HepG2 (cell line): ENCODE results near the gene OBI1. TPM values are rescaled to one million over a fixed set of nuclear protein-coding genes. Genes with fewer than 3 reads are reported as not detected.

Source experiments
- ATRX ChIP-seq: sonication (generic); formaldehyde crosslinking; IDR thresholded peaks from 2 replicates; pipeline ENCODE4 v1.4.0; 2020; ENCODE audit warnings: missing genetic modification reagents, borderline replicate concordance
- CBX2 ChIP-seq, 2 experiments: fragments of 200-600 bp in 1 of 2; sonication (generic); formaldehyde crosslinking in 1 of 2; IDR thresholded peaks; 2 replicates each; pipeline versions ENCODE4 v1.7.0 to v1.8.1; 2018 to 2022; ENCODE audit warnings: low read depth in 2 of 2, low read length in 1 of 2, mild to moderate bottlenecking in 1 of 2, missing genetic modification reagents in 1 of 2
- CENPBD1 ChIP-seq: sonication (generic); formaldehyde crosslinking; IDR thresholded peaks from 2 replicates; pipeline ENCODE4 v1.8.0; 2022; ENCODE audit warnings: missing genetic modification reagents, low read depth, mild to moderate bottlenecking, borderline replicate concordance
- CREB3 ChIP-seq: sonication (generic); formaldehyde crosslinking; IDR thresholded peaks from 2 replicates; pipeline ENCODE4 v1.5.0; 2020; ENCODE audit warnings: missing genetic modification reagents
- DNMT3B ChIP-seq: conservative IDR thresholded peaks from 2 replicates; pipeline ENCODE4 v1.6.1; 2016; ENCODE audit warnings: missing biosample characterization, control low read depth
- E2F5 ChIP-seq: sonication (generic); formaldehyde crosslinking; conservative IDR thresholded peaks from 2 replicates; pipeline ENCODE4 v1.4.0; 2020; ENCODE audit warnings: missing genetic modification reagents
- FLYWCH1 ChIP-seq: sonication (generic); formaldehyde crosslinking; IDR thresholded peaks from 2 replicates; pipeline ENCODE4 v1.8.1; 2023; ENCODE audit warnings: mild to moderate bottlenecking, missing genetic modification reagents
- FOXO1 ChIP-seq: sonication (generic); formaldehyde crosslinking; IDR thresholded peaks from 2 replicates; pipeline ENCODE4 v1.4.0; 2020; ENCODE audit warnings: missing genetic modification reagents
- HNRNPK ChIP-seq: fragments of 200-400 bp; formaldehyde crosslinking; IDR thresholded peaks from 2 replicates; pipeline ENCODE4 v1.6.1; 2018; ENCODE audit warnings: low read length, low read depth, moderate library complexity, mild to moderate bottlenecking; ENCODE audit not compliant: poor library complexity, severe bottlenecking
- IRF9 ChIP-seq: sonication (generic); formaldehyde crosslinking; IDR thresholded peaks from 2 replicates; pipeline ENCODE4 v1.8.0; 2022; ENCODE audit warnings: missing genetic modification reagents, mild to moderate bottlenecking, borderline replicate concordance
- NONO ChIP-seq, 2 experiments: fragments of 450-650 bp in 1 of 2; sonication (generic) in 1 of 2; formaldehyde crosslinking in 1 of 2; IDR thresholded peaks in 1 of 2; conservative IDR thresholded peaks in 1 of 2; 2 replicates each; pipeline versions ENCODE4 v1.6.1 to v1.8.0; 2017 to 2022; ENCODE audit warnings: mild to moderate bottlenecking in 1 of 2, missing genetic modification reagents in 1 of 2, moderate library complexity in 1 of 2
- PHF20 ChIP-seq: sonication (generic); formaldehyde crosslinking; IDR thresholded peaks from 2 replicates; pipeline ENCODE4 v1.5.0; 2020; ENCODE audit warnings: mild to moderate bottlenecking, missing genetic modification reagents
- SATB2 ChIP-seq: sonication (generic); formaldehyde crosslinking; IDR thresholded peaks from 2 replicates; pipeline ENCODE4 v1.5.0; 2020; ENCODE audit warnings: missing genetic modification reagents
- THRA ChIP-seq: sonication (generic); formaldehyde crosslinking; IDR thresholded peaks from 2 replicates; pipeline ENCODE4 v1.4.0; 2020; ENCODE audit warnings: missing genetic modification reagents, borderline replicate concordance
- ZNF280D ChIP-seq: sonication (generic); formaldehyde crosslinking; IDR thresholded peaks from 2 replicates; pipeline ENCODE4 v1.5.1; 2020; ENCODE audit warnings: mild to moderate bottlenecking, missing genetic modification reagents
- ZNF333 ChIP-seq: sonication (generic); formaldehyde crosslinking; IDR thresholded peaks from 2 replicates; pipeline ENCODE4 v1.4.0; 2020; ENCODE audit warnings: mild to moderate bottlenecking, missing genetic modification reagents, borderline replicate concordance
- ZNF468 ChIP-seq: sonication (generic); formaldehyde crosslinking; IDR thresholded peaks from 2 replicates; pipeline ENCODE4 v1.8.0; 2022; ENCODE audit warnings: mild to moderate bottlenecking, moderate library complexity, missing genetic modification reagents
- ZNF781 ChIP-seq: sonication (generic); formaldehyde crosslinking; IDR thresholded peaks from 2 replicates; pipeline ENCODE4 v1.5.1; 2020; ENCODE audit warnings: borderline replicate concordance, mild to moderate bottlenecking, missing genetic modification reagents; ENCODE audit errors: not compliant biosample characterization
- ZNF83 ChIP-seq: sonication (generic); formaldehyde crosslinking; IDR thresholded peaks from 2 replicates; pipeline ENCODE4 v1.4.0; 2020; ENCODE audit warnings: missing genetic modification reagents, mild to moderate bottlenecking, borderline replicate concordance
- polyA plus RNA-seq, 8 experiments: library from polyadenylated mRNA; depleted of rRNA in 3 of 8; stranded (reverse) in 7 of 8; unstranded in 1 of 8; fragments of >200 nt; fragmentation: Illumina TruSeq in 4 of 8; extraction: Trizol in 4 of 8; gene quantifications; 2 replicates each; pipeline versions ENCODE4 v1.2.1 to v1.2.3, GENCODE V29; 2011 to 2016; ENCODE audit warnings: low read depth in 4 of 8, missing spikeins in 1 of 8, mixed read lengths in 1 of 8; ENCODE audit not compliant: insufficient read depth in 1 of 8
- total RNA-seq, 5 experiments: library from RNA; depleted of rRNA; stranded (reverse); fragments of >200 nt; fragmentation: Illumina TruSeq; extraction: Trizol; gene quantifications; 2 replicates each; pipeline ENCODE4 v1.2.3, GENCODE V29; 2016; ENCODE audit warnings: low read depth in 1 of 5

The OBI1 gene
- total and polyA plus RNA-seq, 2 of the 13 experiments (the other 11 are each of a cell fraction or from before 2014, with no cell fraction given) = 7.8 to 23.5 TPM

GRCh38 chr13:78658630-78659449 lies at the start of gene OBI1 (continued):
- peak; percentile 85; the same call in 1 of the 2 replicates for TF ChIP-seq ZNF280D (CRISPR knock-in tag)
- TF ChIP-seq HNRNPK = no peak
- 0 out of 2 replicates have a peak, but pooled peaks have one; percentile 18 for TF ChIP-seq THRA
- no peak; the same call in 1 of the 2 replicates for TF ChIP-seq FOXO1 (CRISPR knock-in tag)
- TF ChIP-seq ZNF333 = no peak
- no peak for TF ChIP-seq ZNF468 (CRISPR knock-in tag)
- peak; percentile 66; the same call in 1 of the 2 replicates for TF ChIP-seq FLYWCH1 (CRISPR knock-in tag)
- peak; percentile 76 for TF ChIP-seq ZNF781
- TF ChIP-seq IRF9 (CRISPR knock-in tag) = peak; percentile 72; the same call in 1 of the 2 replicates
- TF ChIP-seq E2F5 (CRISPR knock-in tag) = peak; percentile 90
- TF ChIP-seq ZNF83 (CRISPR knock-in tag) = peak; percentile 67; the same call in 1 of the 2 replicates
- TF ChIP-seq PHF20 (CRISPR knock-in tag) = peak; percentile 84
- TF ChIP-seq CENPBD1 = no peak
- peak; percentile 79; the same call in 1 of the 2 replicates for TF ChIP-seq CREB3
- no peak for TF ChIP-seq SATB2 (CRISPR knock-in tag)
- no peak for TF ChIP-seq NONO (IDR thresholded peaks at IDR 0.05)
- peak; percentile 85 for TF ChIP-seq NONO (CRISPR knock-in tag; conservative IDR thresholded peaks at IDR 0.05)
- TF ChIP-seq DNMT3B (CRISPR knock-in tag) = no peak; the same call in 1 of the 2 replicates
- no peak for TF ChIP-seq CBX2 (IDR thresholded peaks at IDR 0.05; ENCODE audit: low read depth, low read length)
- no peak; the same call in 1 of the 2 replicates for TF ChIP-seq CBX2 (CRISPR knock-in tag; IDR thresholded peaks at IDR 0.05; ENCODE audit: low read depth)
- TF ChIP-seq ATRX (CRISPR knock-in tag) = no peak
